Measurements from ENCODE around the gene LRP1B.

The LRP1B gene

GRCh38 chr2:142144547-142144946 is 13.7 kb upstream of the LRP1B start:
- no peak for TF ChIP-seq CTCF (IDR thresholded peaks at IDR 0.05; ENCODE audit: low read depth, low read length, poor library complexity, severe bottlenecking)
- no peak overlapping the region for H3K4me2 ChIP-seq (ENCODE audit: low read length)
- H3K27me3 ChIP-seq (ENCODE audit: control insufficient read depth, low read length) = no peaks in the 10 kb centered on the region
- no peak overlapping the region for H3K4me3 ChIP-seq (ENCODE audit: low read length)
- H3K79me2 ChIP-seq (ENCODE audit: control insufficient read depth, low read length) = no peaks in the 10 kb centered on the region
- H3K9me2 ChIP-seq (replicated peaks; ENCODE audit: control insufficient read depth, low read length) = no peaks in the 10 kb centered on the region
- H3K4me1 ChIP-seq (ENCODE audit: control insufficient read depth, low read length) = no peaks in the 10 kb centered on the region
- H3K27ac ChIP-seq (ENCODE audit: low read depth, low read length) = no peak overlapping the region
- no peaks in the 10 kb centered on the region for H4K20me1 ChIP-seq (ENCODE audit: control insufficient read depth, insufficient read depth, low read depth, low read length)
- H3F3A ChIP-seq (ENCODE audit: control insufficient read depth, insufficient read depth) = no peaks in the 10 kb centered on the region
- H3K9me3 ChIP-seq (ENCODE audit: control insufficient read depth, insufficient read depth, low read length) = no peaks in the 10 kb centered on the region
- no peaks in the 10 kb centered on the region for H3K36me3 ChIP-seq (ENCODE audit: control insufficient read depth, low read length)

DNA sequence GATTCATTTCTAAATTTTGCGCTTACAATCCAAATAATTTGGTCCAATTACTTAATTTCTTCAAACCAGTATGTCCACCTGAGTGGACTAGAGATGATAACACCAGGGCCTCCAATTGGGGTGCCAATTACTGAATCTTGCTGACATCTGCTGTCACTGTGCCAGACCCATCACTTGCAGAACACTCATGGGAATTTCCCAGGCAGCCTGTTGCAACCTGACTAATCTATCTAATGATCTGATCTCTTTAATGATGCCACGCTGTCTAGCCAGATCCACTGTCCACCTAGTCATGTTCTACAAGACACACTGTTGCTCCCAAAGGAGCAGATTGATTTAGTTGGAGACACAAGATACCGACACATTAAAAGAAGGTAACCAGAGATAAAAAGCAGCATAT is 11.8 kb upstream of the LRP1B start:
- no peaks in the 10 kb centered on the region for H4K20me1 ChIP-seq (ENCODE audit: control insufficient read depth, insufficient read depth, low read depth, low read length)
- no peaks in the 10 kb centered on the region for H3K9me2 ChIP-seq (replicated peaks; ENCODE audit: control insufficient read depth, low read length)
- H3K4me1 ChIP-seq (ENCODE audit: control insufficient read depth, low read length) = no peaks in the 10 kb centered on the region
- H3K4me3 ChIP-seq (ENCODE audit: low read length) = no peak overlapping the region
- no peak overlapping the region for H3K27ac ChIP-seq (ENCODE audit: low read depth, low read length)
- no peaks in the 10 kb centered on the region for H3K9me3 ChIP-seq (ENCODE audit: control insufficient read depth, insufficient read depth, low read length)
- no peak overlapping the region for H3K4me2 ChIP-seq (ENCODE audit: low read length)
- no peaks in the 10 kb centered on the region for H3K36me3 ChIP-seq (ENCODE audit: control insufficient read depth, low read length)
- TF ChIP-seq CTCF (IDR thresholded peaks at IDR 0.05; ENCODE audit: low read depth, low read length, poor library complexity, severe bottlenecking) (no peak), EZH2phosphoT487 (IDR thresholded peaks at IDR 0.05; ENCODE audit: borderline replicate concordance, low read length) (no peak)
- H3K27me3 ChIP-seq (ENCODE audit: control insufficient read depth, low read length) = no peaks in the 10 kb centered on the region
- no peaks in the 10 kb centered on the region for H3K79me2 ChIP-seq (ENCODE audit: control insufficient read depth, low read length)
- H3F3A ChIP-seq (ENCODE audit: control insufficient read depth, insufficient read depth) = no peaks in the 10 kb centered on the region

- H3K4me1 ChIP-seq (ENCODE audit: control insufficient read depth, low read length) = no peaks in the 10 kb centered on the region
- no peak overlapping the region for H3K4me2 ChIP-seq (ENCODE audit: low read length)
- H3K36me3 ChIP-seq (ENCODE audit: control insufficient read depth, low read length) = no peaks in the 10 kb centered on the region
- H3K9me2 ChIP-seq (replicated peaks; ENCODE audit: control insufficient read depth, low read length) = no peaks in the 10 kb centered on the region
- peak; percentile 44 for TF ChIP-seq CTCF (IDR thresholded peaks at IDR 0.05; ENCODE audit: low read depth, low read length, poor library complexity, severe bottlenecking)
- no peak for TF ChIP-seq EZH2phosphoT487 (IDR thresholded peaks at IDR 0.05; ENCODE audit: borderline replicate concordance, low read length)
- no peaks in the 10 kb centered on the region for H3K27me3 ChIP-seq (ENCODE audit: control insufficient read depth, low read length)
- no peak overlapping the region for H3K27ac ChIP-seq (ENCODE audit: low read depth, low read length)
- H4K20me1 ChIP-seq (ENCODE audit: control insufficient read depth, insufficient read depth, low read depth, low read length) = no peaks in the 10 kb centered on the region
- no peak overlapping the region for H3K4me3 ChIP-seq (ENCODE audit: low read length)
- H3F3A ChIP-seq (ENCODE audit: control insufficient read depth, insufficient read depth) = no peaks in the 10 kb centered on the region
- H3K9me3 ChIP-seq (ENCODE audit: control insufficient read depth, insufficient read depth, low read length) = no peaks in the 10 kb centered on the region
- H3K79me2 ChIP-seq (ENCODE audit: control insufficient read depth, low read length) = no peaks in the 10 kb centered on the region
These were observed 9.6 kb upstream of the LRP1B start for GRCh38 chr2:142140434-142140845.

DNA sequence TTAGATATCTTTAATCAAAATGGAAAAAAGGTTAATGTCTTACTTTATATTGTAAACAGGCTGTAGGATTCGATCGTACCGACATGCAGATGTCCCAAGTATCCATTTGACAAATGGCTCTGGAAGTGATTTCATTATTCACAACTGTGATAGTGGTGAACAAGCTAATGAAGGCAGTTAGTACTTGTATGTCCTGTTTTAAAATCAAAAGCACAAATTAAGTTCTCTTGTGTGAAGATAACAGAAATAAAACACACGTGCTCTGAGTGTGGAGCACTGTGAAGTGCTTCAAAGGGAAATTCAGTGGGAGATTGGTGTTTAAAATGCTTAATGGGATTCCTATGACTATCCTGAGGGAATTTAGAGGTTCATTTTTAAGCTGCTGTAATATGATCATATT is 8.6 kb upstream of the LRP1B start:
- Histone ChIP-seq H3K36me3 (ENCODE audit: control insufficient read depth, low read length) (no peaks in the 10 kb centered on the region), H3K27ac (ENCODE audit: low read depth, low read length) (no peak overlapping the region), H3F3A (ENCODE audit: control insufficient read depth, insufficient read depth) (no peaks in the 10 kb centered on the region), H3K79me2 (ENCODE audit: control insufficient read depth, low read length) (no peaks in the 10 kb centered on the region), H3K9me3 (ENCODE audit: control insufficient read depth, insufficient read depth, low read length) (no peaks in the 10 kb centered on the region), H3K9me2 (replicated peaks; ENCODE audit: control insufficient read depth, low read length) (no peaks in the 10 kb centered on the region), H3K4me1 (ENCODE audit: control insufficient read depth, low read length) (no peaks in the 10 kb centered on the region), H3K27me3 (ENCODE audit: control insufficient read depth, low read length) (no peaks in the 10 kb centered on the region), H3K4me2 (ENCODE audit: low read length) (no peak overlapping the region), H4K20me1 (ENCODE audit: control insufficient read depth, insufficient read depth, low read depth, low read length) (no peaks in the 10 kb centered on the region), H3K4me3 (ENCODE audit: low read length) (no peak overlapping the region)
- TF ChIP-seq EZH2phosphoT487 (IDR thresholded peaks at IDR 0.05; ENCODE audit: borderline replicate concordance, low read length) (no peak), CTCF (IDR thresholded peaks at IDR 0.05; ENCODE audit: low read depth, low read length, poor library complexity, severe bottlenecking) (no peak)
